NCI-H2171 (cell line): ENCODE results near the gene COPZ2.
A peak's percentile ranks its signal among the peaks of the same experiment; 100 is the strongest.
"Not testable (repeated sequence)": the region's sequence is repeated elsewhere in the genome, so short reads cannot be mapped to it uniquely, and the experiment has no call there.

Experiments used
- DNase-seq: peaks from one replicate; lab custom pipeline; 2025; lab: John Stamatoyannopoulos, UW

Gene COPZ2

GRCh38 chr17:48056246-48056745, 18.7 kb upstream of the COPZ2 start:
- no peak for DNase-seq

GRCh38 chr17:48055531-48056245, 18.1 kb upstream of the COPZ2 start:
- no peak for DNase-seq

GRCh38 chr17:48054238-48055185, 16.9 kb upstream of the COPZ2 start:
- peak; percentile 91 for DNase-seq

GRCh38 chr17:48053758-48054237, 16.2 kb upstream of the COPZ2 start:
- no peak for DNase-seq

DNA sequence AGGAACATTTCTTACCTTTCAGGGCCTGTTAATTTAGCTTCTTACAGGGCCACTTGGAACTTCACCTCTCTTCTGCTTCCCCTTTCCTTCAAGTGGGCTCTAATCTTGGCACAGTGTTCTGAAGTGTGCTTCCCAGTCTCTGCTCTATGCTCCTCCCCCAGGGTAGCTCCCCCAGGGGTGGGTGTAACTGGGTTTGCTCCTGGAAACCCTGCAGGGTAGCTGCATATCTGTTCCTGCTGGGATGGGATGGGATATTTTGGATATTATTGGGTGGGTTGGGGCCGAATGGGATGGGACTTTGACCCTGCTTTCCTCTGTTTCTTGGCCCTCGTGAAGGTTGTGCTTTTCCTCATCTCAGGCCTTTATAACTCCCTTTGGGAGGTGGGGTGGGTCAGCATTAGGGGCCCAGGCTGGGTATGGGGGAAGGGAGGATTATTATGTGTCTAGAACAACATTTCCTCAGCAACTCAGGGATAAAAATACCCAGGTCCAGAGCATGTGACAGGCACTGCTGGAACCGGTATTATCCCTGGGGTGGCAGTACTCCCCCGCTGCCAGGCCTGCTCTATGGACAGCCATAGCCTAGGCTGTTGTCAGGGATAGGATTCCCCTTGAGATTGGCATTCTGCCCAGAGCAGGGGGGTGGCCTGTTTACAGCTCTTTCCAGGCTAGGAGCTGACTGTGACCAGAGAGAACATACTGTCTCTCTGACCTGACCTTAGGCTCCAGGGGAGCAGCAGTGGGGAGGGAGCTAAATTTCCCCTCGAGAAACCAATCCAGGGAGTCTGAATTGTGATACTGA, 15.6 kb upstream of the COPZ2 start:
- peak; percentile 29 for DNase-seq

- no peak for DNase-seq
These were observed 14.3 kb upstream of the COPZ2 start for GRCh38 chr17:48051706-48052486.

- DNase-seq: no peak
These were observed 13.7 kb upstream of the COPZ2 start for GRCh38 chr17:48051283-48051682.

- peak; percentile 49 for DNase-seq
These were observed 11.0 kb upstream of the COPZ2 start for GRCh38 chr17:48048384-48049126.

DNA sequence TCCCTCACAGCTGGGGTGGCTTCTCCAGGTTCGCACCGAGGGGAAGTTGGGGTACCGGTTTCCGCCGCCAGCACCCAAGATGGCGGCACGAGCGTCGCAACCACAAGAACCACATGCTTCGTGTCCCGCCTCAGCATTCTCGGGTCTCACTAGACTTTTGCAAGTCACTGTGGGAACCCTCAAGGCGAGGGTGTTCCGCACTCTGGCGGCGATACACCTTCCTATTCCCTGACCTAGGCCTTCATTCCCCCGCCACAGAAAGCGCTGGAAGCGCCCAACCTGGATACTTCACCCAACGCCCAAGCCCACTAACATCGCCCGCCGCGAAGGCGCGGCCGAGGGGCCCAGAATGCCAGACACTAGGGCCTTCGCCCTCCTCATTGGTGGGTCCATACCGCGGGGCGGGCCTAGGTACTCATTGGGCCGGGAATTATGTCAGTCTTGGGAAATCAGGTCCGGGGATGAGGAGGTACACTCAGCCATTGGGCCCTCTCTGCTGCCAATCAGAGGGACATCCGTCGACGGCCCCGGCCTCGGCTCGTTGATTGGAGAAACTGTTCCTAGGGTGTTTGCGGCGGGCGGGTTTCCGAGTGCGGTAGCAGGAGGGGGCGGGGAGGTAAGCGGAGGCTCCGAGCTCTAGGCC, 10.3 kb upstream of the COPZ2 start, which contains the start of gene NFE2L1:
NFE2L1 (plus strand) TSS at position 619 of the 643 bp plus-strand sequence. CDS start 2,760 bp downstream, outside the sequence.
- DNase-seq: peak; percentile 99

DNA sequence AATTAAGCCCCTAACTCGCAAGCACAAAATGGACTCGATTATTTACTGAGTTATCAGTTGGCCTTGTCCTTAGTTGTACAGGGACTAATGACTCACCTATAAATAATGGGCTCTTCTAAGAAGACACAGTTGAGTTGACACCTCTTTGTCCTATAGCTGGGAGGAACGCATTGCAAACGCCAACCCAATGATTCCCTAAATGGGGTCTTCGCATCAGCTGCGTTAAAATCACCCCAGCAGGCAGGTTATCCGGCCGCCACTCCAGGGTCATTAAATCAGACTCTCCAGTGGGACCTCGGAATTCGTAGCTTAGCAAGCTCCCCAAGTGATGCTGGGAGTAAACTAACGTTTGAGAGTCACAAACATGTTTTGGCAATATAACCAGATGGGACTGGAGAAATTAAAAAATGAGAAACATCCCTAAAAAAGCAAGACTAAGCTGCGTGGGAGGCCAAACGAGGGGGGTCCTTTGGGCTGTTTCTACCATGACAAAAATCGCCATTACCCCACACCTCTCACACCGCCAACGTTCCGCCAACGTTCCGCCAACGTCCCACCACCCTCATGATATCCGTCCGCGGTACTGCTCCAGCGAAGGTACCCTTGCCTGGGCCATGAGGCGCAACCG, 9.6 kb upstream of the COPZ2 start:
- DNase-seq: no peak

- DNase-seq: no peak
These were observed 8.7 kb upstream of the COPZ2 start for GRCh38 chr17:48046296-48046695.

DNA sequence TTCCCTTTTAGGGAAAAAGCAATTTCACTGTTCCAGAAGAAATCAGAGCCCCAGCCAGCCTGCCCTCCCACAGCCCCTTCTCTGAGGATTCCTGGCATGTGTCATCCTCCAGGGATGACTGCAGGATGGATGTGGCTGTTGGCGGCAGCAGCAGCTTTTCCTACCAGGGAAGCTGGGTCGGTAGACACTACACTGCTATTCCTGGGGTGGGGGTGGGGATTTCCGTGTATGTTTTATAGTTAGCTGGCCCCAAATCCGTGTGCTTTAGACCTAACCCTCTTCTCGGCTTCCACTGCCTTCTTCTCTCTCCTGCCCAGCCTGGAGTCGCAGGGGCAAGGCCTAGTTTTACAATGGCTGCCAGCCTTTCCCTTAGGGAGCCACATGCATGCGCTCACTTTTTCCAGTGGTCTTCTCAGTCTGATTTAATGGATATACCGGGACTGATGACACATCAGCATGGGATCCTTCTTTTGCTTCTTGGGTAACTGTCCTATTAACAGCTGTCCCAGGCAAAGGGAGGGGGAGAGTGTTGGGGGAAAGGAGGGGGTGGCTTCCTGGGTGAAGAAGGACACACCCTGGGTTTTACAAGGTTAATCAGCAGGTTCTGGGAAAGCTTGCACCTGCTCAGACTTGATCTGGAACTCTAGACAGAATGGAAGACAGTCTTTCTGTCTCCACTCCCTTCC, 7.9 kb upstream of the COPZ2 start:
- DNase-seq: peak; percentile 19

DNA sequence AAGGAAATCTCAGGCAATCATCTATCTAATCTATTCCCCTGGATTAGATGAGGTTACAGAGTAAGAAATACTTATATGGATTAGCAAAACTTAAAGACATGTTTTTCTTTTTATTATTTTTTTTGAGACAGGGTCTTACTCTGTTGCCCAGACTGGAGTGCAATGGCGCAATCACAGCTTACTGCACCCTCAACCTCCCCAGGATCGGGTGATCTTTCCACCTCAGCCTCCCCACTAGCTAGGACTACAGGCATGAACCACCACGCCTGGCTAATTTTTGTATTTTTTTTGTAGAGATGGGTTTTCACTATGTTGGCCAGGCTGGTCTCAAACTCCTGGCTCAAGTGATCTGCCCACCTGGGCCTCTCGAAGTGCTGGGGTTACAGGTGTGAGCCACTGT, 7.3 kb upstream of the COPZ2 start:
- no peak for DNase-seq

GRCh38 chr17:48043176-48043575, 5.6 kb upstream of the COPZ2 start:
- DNase-seq: peak; percentile 69

- DNase-seq: no peak
These were observed 1.1 kb upstream of the COPZ2 start for GRCh38 chr17:48038687-48039086.

DNA sequence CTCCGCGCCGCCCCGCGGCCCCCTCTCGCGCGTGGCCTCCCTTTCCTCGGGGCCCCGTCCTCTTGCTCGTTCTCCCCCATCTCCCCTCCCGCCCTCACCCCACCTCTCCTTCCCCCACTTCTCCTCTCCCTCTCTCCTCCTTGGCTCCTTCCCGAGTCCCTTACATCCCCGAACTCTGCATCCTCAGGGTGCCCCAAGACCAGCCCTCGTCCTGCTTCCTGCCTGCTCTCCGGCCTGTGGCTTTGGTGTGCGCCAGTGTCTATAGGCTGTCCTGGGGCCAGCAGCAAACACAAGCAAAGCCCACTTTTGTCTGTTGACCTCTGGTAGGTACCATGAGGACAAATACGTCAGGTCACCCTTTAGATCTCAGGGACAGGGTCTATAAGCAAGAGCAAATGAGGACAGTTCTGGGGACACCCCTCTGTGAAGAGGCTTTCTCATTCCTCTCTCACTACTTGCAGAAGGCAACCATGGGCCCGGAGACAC, 284 bp upstream of the COPZ2 start:
- no peak for DNase-seq

DNA sequence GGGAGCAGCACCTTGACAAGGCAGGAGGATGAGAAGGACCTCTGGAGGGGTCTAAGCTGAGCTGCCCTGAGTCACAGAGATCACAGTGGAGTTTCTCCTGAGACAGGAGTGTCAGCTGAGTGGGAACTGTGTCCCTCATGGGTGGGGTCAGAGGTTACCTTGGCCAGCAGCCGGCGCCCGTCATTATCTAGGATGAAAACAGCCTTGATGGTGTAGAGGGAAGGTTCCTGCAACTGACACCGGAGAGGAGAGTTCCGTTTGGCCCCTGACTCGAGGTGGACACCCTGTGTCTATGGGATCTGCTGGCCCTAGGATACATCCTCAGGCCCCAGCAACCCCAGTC, 933 bp downstream of the COPZ2 start:
- no peak for DNase-seq

- DNase-seq: not testable (repeated sequence)
These were observed 2.9 kb downstream of the COPZ2 start for GRCh38 chr17:48034734-48035133.

DNA sequence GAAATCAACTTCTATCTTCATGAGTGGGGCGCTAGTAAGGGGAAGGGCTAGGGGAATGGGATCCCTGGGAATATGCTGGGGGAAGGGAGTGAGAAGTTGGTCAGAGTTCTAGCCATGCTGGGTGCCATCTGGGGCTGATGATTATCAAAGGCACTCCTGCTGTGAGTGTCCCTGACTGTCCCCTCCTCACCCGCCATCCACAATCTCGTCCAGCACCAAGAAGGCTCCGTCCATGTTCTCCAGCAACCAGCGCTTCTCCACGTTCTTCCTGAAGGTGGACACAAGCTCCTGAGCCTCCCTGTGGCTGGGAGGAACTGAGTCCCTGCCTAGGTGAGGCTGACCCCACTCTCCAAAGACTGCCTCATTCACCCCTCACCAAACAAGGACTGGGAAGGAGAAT, 5.6 kb downstream of the COPZ2 start:
- DNase-seq: no peak
